GM18951 (cell line): ENCODE results near the gene TTLL1.

Experiments used
- POLR2A ChIP-seq: IDR thresholded peaks from 4 replicates; pipeline ENCODE4 v1.6.1; 2011; ENCODE audit warnings: mild to moderate bottlenecking; ENCODE audit not compliant: insufficient read length, insufficient read depth; ENCODE audit errors: extremely low read depth
- in situ Hi-C: fragments of 300-500 bp; cut with MboI; formaldehyde crosslinking; loops from one replicate; pipeline ENCODE4 v1.12.0; 2022; ENCODE audit warnings: low sequenced_read_pairs, mixed read lengths, inconsistent platforms; ENCODE audit not compliant: unreplicated experiment

TTLL1 gene

DNA sequence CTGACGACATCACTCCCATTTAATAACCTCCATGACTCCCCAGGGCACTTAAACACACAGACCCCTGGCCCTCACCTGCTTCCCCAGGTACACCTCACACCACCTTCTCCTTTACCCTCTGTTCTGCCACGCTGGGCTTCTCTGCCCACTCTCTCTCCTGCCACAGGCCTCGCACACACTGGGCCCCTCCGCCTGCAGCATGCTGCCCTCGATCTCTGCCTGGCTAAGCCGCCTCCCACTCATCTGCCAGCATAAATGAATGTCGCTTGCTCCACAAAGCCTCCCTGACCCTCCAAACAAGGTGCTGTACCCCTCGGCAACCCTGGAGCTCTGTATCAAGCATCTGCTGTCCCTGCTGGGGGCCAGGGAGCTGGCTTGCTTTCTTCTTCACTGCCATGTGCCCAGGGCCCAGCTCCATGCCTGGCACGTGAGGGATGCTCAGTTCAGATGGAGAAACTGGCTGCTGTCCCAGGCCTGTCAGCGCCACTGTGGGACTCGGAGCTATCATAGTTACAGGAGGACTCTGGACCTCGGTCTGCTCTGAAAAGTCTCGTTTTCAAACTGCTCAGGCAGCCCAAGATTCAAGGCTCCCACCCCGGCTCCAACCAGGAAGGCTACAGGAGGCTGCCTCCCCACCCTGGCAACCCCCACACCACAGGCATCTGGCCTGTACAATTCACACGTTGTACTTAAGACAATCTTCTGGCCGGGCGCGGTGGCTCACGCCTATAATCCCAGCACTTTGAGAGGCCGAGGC lies 11.9 kb downstream of the TTLL1 start:
- no peak for TF ChIP-seq POLR2A
- in situ Hi-C loops, result no loop called here

DNA sequence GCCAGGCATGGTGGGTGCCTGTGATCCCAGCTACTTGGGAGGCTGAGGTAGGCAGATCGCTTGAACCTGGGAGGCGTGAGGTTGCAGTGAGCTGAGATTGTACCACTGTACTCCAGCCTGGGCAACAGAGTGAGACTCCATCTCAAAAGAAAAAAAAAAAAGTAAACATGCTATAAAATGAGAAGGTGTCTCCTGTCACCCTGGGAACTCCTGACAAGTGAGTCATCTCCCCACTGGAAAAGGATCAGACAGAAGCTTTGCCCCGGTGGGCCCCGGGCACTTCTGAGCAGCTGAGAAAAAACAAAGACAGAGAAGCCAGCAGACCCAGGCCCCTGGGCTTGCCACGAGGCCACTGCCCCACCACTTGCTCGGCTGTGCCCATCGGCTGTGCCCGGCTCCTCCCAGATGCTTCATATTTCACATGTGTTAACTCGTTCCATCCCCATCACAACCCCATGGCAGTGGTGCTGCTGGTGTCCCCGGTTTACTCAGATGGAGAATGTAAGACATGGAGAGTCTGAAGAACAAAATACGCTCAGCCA lies 22.3 kb downstream of the TTLL1 start:
- no peak for TF ChIP-seq POLR2A
- in situ Hi-C loops, result no loop called here

DNA sequence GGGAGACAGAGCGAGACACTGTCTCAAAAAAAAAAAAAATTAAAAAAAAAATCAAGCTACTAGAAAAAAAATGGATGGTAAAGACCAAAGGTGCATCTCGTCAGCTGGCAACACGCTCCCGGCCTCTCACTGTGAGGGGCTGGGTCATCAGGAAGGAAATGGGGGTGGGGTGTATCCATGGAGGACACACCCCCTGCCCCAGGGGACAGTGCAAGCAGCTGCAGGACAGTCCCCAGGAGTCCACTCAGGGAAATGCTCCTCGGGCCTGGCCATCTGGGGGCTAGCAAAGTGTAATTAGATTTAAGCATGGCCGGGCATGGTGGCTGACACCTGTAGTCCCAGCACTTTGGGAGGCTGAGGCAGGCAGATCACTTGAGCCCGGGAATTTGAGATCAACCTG lies 23.1 kb downstream of the TTLL1 start:
- in situ Hi-C loops, result no loop called here
- no peak for TF ChIP-seq POLR2A

DNA sequence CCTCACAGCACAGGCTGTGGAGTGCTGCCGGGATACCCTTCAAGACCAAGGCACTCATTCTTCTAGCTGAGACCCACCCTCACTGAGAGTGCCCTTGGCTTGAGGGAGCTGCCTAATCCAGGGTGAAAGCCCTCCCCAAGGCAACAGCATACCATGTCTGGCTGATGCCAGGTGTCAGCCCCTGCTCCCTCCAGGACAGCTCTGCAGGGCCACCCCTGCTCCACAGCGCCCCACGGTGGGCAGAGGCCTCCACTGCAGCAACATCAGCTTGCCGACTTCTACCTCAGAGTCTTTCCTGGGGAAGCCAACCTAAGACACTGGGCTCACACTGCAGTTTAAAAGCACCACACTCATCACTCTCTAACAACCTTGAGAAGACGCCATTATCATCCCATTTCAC lies 29.0 kb downstream of the TTLL1 start:
- TF ChIP-seq POLR2A, result no peak
- in situ Hi-C loops, result no loop called here

DNA sequence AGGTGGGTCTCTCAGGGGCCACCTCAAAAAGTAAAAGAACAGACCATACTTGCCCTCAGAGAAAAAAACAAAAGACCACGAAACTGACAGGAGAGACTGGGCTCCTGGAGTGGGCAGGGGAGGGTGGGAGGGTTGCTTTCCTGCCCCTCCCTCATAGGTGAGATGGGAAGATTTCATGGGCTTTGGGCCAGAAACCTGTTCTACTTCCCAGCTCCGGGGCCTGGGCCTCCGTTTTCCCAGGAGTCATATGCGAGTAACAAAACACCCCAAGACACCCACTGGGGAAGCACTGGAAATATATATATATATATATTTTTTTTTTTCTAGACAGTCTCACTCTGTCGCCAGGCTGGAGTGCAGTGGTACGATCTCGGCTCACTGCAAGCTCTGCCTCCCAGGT lies 31.6 kb downstream of the TTLL1 start:
- in situ Hi-C loops, result no loop called here
- no peak for TF ChIP-seq POLR2A

DNA sequence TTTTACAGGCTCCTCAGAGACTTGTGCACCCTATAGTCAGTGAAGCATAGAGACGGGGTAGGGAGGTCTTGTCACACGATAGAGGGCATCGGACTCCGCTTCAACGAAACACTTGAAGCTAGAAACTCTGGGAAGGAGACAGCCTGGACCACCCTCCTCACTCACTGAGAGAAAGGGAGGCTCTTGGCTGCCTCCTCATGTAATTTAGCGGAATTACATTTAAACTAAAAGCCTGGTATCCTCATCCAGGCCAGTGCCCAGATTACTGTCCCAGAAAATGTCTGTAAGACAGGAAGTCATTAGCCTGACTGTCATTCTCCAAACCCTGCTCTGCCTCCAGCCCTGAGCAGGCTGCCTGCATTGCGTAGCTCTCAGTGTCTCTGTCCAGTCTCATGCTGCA lies 36.0 kb downstream of the TTLL1 start:
- no peak for TF ChIP-seq POLR2A
- in situ Hi-C loops, result no loop called here

DNA sequence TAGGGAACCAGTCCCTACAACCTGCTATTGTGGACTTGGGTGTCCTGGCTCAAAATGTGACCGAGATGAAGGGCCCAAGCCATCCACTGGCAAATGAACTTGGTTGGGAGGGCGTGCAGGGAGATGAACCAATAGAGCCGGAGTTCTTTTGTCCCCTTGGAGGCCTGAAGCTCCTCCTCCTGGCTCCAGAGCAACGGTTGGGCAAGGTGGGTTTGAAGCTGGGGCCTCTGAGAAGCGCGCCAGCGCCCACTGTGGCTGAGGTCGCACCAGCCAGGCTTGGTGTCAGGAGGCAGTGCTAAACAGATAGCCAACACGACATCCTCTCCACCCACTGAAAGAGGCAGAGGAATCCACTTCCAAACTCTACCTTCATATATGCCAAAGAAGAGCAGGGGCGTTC lies 38.2 kb downstream of the TTLL1 start:
- in situ Hi-C loops, result no loop called here
- no peak for TF ChIP-seq POLR2A

DNA sequence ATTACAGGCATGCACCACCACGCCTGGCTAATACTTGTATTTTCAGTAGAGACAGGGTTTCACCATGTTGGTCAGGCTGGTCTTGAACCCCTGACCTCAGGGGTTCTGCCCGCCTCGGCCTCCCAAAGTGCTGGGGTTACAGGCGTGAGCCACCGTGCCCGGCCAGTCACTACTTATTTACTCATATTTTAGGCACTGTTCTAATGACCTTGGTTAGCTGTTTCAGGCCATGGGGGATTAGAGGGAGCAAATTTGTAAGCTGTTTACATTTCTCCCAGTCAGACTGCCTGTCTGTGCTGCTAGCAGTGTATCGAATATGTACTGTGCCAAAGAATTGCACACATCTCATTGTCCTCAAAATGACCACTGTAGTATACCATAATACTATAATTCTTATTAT lies 41.6 kb downstream of the TTLL1 start:
- no peak for TF ChIP-seq POLR2A
- in situ Hi-C loops, result loop anchor here (25.0 kb wide), 1 partner anchor 410 kb away; the partner anchor contains the start of genes ATP5MGL and CYB5R3

DNA sequence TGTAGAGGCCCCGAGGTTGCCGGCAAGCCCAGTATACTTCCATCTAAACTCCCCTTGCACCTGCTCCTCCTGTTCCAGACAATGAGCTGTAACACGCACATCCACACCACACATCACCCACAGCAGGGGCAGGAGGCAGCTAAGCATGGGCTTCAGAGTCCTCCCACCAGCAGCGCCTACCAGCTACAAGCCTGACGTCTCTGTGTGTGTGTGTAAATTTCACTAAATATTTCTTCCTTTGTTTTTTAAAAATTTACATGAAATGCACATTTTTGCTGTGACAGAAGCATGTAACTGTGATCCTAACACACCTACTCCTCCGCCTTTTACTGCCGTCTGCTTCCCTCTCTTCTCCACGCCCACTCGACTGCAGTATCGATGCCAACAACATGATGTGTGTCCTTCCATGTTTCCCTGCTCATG lies 44.9 kb downstream of the TTLL1 start:
- no peak for TF ChIP-seq POLR2A
- in situ Hi-C loops, result loop anchor here (25.0 kb wide), 1 partner anchor 407 kb away; the partner anchor contains the start of genes ATP5MGL and CYB5R3

DNA sequence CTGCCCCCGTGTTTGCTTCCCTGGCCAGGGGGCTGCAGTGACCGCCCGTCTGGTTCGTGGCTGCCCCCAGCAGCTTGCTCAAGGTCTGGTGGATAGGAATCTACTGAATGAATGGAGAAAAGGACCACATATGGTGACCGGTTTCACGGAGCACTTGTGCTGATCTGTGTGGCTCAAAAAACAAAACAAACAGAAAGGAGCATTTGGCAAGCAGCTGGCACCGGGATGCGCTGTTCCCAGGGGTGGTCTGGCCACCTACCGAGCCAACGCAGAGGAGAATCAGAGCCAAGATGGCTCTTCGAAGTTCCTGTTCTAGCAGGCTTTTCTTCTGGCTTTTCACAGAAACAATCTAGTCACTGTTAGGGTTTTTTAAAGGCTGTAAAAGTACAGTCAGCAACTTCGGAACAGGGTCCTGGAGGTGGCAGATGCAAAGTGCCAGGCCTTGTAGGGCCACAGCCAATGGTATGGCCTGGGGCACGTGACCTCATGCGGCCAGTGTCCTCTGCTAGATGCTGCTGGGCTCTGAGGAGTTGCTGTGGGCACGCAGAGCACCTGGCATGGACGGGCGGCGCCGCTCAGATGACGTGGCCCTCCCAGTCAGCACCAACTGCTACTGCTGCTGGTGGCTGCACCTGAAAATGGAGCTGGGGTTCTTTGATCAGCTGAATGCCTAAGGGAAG lies 47.0 kb downstream of the TTLL1 start:
- no peak for TF ChIP-seq POLR2A
- in situ Hi-C loops, result loop anchor here (25.0 kb wide), 1 partner anchor 405 kb away; the partner anchor contains the start of genes ATP5MGL and CYB5R3

DNA sequence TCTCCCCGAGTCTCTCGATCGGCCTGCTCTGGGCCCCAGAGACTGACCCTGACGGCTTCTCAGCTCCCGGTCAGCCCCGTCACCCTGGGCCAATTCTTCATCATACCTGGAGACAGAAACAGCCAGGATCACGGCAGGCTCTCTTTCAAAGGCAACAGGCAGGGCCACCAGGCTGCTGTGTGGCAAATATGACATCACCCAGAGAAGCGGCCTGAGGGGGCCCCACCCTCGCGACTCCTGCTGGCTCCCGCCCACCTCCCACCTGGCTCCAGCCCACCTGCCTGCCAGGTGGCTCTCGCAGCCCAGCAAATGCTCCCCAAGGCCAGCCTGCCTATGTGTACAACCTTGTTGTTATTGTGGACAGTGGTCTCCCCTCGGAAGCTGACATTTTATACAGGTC lies 49.4 kb downstream of the TTLL1 start:
- in situ Hi-C loops, result loop anchor here (10.0 to 25.0 kb wide), 2 partner anchors 175 to 402 kb away; partner anchors contain the start of genes ATP5MGL and CYB5R3
- TF ChIP-seq POLR2A, result no peak

DNA sequence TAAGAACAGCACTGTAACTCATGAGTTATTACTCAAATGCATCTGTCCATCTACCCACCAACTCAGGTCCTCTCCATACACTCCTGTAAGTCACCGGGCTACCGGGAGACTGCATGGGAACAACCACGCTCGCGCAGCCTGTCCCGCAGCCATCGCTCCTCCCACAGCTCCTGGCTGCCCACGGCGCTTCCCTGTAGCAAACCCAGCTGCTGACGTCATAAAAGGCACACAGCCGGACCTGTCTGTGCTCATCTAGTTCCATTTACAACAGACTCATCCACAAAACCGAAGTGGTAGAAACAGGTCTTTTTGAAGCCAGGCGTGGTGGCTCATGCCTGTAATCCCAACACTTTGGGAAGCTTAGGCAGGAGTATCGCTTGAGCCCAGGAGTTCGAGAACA lies 50.9 kb downstream of the TTLL1 start:
- no peak for TF ChIP-seq POLR2A
- in situ Hi-C loops, result loop anchor here (10.0 to 25.0 kb wide), 2 partner anchors 174 to 401 kb away; partner anchors contain the start of genes ATP5MGL and CYB5R3

DNA sequence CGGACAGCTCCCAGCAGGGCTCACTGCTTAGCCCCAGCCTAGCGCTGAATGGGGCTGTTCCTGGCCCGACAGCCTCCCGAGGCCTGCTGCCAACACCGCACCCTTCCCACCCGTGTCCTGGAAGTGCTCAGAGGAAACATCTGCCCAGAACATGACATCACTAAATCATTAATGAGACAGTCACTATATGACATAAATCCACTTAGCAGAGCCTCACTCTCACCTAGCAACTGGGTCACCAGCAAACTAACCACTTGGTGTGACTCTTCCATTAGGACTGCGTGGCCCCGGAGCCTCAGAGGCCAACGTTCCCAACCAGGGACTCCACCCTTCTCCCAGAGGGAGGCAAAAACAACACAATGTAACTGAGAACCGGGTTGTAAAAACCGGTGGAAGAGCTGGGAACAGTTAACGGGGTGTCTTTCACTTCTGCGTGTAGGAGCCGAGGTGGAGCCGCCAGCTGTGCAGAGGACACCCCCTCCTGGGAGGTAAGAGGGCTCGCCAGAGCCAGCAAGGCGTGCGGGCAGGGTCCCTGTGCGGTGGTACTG lies 52.8 kb downstream of the TTLL1 start:
- in situ Hi-C loops, result loop anchor here (10.0 to 25.0 kb wide), 2 partner anchors 172 to 399 kb away; partner anchors contain the start of genes ATP5MGL and CYB5R3
- no peak for TF ChIP-seq POLR2A
